GM12875 (cell line): Measurements from ENCODE around the gene UNC45B.

ENCODE experiments used
- H3K4me3 ChIP-seq: one replicate; pipeline ENCODE4 v1.5.1; 2011; ENCODE audit warnings: low read depth, low read length, control low read depth
- TF ChIP-seq, protein P1 (sequence below): IDR thresholded peaks from 2 replicates; pipeline ENCODE4 v1.5.1; 2011; ENCODE audit warnings: low read depth, mild to moderate bottlenecking, control low read depth, inconsistent platforms, low read length, moderate library complexity, borderline replicate concordance; ENCODE audit not compliant: insufficient read depth

UNC45B gene

DNA sequence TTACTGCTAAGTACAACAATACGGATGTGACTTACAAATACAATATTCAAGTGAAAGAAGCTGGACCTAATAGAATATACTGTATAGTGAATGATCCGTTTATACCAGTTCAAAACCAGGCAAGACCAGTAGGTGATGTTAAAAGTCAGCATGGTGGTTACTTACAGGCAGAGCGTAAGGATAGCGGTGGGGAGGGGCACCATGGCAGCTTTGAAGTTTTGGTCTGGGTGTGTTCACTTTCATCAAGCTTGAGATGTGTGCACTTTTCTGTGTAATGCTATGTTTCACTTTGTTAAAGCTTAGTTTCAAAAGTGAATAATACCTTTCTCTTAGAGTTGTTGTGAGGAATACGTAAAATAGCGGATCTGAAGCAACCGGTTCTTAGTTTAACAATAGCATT lies 63.1 kb downstream of the UNC45B start:
- H3K4me3 ChIP-seq: no peak overlapping the region
- TF ChIP-seq, protein P1, sequence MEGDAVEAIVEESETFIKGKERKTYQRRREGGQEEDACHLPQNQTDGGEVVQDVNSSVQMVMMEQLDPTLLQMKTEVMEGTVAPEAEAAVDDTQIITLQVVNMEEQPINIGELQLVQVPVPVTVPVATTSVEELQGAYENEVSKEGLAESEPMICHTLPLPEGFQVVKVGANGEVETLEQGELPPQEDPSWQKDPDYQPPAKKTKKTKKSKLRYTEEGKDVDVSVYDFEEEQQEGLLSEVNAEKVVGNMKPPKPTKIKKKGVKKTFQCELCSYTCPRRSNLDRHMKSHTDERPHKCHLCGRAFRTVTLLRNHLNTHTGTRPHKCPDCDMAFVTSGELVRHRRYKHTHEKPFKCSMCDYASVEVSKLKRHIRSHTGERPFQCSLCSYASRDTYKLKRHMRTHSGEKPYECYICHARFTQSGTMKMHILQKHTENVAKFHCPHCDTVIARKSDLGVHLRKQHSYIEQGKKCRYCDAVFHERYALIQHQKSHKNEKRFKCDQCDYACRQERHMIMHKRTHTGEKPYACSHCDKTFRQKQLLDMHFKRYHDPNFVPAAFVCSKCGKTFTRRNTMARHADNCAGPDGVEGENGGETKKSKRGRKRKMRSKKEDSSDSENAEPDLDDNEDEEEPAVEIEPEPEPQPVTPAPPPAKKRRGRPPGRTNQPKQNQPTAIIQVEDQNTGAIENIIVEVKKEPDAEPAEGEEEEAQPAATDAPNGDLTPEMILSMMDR: no peak

DNA sequence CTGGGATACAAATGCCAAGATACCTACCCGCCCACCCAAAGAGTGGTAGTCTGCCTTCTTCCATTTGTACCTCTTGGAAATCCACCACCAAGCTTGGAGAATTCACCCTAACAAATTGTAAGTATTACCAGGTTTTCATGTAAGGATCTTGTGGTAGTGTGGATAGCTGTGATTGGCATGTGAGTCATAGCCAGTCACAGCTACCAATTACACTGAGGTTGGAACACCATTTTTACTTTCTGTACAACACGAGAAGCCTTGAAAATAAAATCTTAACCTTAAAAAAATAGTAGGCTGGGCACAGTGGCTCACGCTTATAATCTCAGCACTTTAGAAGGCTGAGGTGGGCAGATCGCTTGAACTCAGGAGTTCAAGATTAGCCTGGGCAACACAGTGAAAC lies 65.1 kb downstream of the UNC45B start:
- TF ChIP-seq, protein P1: no peak
- H3K4me3 ChIP-seq: no peak overlapping the region

DNA sequence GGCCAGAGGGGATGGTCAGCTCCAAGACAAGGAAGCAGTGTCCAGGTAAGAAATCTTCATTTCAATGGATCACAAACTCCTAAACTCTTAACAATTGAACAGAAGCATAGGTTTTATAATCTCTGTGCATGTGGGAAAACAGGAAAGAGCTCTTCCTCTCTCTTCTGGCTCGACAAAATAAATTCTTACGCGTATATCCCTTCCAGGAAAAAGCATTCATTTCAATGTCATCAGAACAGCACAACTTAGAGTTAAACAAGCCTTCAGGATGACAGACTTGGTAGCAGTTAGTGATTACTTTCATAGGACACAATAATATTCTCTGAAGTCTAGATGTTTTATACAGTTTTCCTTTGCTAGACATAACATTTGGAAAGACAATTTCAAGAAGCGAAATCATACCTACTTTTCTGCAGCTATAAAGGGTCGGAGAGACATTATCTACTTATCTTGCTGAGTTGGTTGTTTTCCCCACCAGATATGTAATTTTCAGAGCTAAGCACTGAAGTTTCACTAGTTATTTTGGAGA lies 65.9 kb downstream of the UNC45B start:
- TF ChIP-seq, protein P1: no peak
- H3K4me3 ChIP-seq: no peak overlapping the region

DNA sequence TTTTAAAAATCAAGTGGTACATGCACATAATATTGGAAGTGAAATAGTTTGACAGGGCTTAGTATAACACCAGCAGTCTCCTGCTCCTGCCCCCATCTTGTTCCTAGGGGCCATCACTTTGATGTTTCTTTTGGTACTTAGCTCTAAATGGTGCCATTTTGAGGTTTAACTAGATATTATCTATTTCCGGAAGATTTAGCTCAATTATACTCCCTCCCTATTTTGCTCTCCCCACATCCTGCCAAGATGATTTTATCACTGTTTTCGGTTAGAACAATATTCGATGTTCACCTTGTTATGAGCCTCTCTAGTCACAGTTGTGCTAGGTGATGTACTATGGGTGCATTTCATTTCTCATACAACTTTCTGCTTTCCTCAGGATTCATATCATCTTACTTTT lies 66.6 kb downstream of the UNC45B start:
- no peak overlapping the region for H3K4me3 ChIP-seq

DNA sequence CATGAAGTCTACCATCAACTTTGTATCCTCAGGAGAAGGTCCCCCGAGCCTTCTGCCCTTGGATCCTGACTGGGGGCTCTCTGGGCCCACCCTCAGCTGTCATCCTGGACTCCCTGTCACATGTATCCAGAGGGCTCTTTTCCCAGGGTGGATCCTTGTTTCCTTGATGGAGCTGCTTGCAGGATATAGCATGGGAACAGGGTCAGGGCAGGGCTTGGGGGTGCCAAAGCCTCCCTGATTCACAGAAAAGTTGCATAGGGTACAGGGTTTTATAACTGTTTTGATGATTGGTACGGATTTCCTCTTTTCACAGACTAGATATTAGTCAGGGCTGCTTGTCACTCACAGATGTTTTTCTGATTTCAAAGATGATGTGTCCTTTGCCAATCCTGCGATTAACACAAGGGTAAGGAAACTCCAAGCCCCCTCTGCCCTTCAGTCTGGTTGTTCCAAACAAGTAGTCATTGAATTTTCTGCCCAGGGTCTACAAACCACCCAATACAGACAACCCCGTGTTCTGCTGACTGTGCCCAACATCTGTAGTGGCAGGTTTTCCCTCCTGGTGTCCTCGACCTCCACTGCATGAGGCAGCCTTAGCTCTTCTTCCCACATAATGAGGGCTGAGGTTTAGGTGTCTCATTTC lies 67.1 kb downstream of the UNC45B start:
- no peak overlapping the region for H3K4me3 ChIP-seq
- TF ChIP-seq, protein P1: no peak

More for the DNA sequence above, 66.6 kb downstream of the UNC45B start:
- TF ChIP-seq, protein P1: no peak

DNA sequence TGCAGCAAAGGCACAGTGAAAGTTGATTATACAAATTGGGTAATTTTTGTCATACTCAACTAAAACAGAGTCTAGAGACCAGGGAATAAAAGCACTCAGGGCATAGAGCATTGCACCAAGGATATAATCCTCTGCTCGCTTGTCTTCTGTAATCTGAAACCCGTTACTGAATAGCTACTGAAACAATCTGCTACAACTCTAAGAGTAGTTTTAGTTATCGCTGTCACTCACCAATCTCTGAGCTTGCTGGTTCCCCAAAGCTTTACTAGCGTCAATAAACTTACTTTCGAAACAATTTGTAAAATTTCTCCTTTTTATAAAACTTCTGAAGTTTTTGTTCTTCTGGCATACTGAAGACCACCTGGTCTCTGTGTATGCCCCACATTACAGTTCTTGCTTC lies 69.5 kb downstream of the UNC45B start:
- TF ChIP-seq, protein P1: no peak
- no peak overlapping the region for H3K4me3 ChIP-seq

DNA sequence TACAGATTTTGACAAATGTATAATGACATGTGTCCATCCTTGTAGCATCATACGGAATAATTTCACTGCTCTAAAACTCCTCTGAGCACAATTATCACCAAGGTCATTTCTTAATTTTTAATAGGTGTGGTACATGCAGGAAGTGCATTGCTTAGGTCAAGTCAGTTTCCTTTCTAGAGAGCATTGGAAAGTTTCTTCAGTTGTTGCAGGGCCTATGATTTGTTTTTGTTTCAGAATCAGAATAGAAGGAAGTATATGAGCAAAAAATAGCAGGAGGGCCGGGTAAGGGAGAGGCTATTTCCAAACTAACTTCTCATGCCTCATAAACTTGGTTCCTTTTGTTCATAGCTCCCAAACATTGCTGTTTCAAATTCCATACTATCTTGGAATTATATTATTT lies 71.3 kb downstream of the UNC45B start:
- H3K4me3 ChIP-seq: no peak overlapping the region
- TF ChIP-seq, protein P1: no peak
